HG03469 (cell line): ENCODE results near the gene YAE1.
"Not testable (repeated sequence)": the region's sequence is repeated elsewhere in the genome, so short reads cannot be mapped to it uniquely, and the experiment has no call there.

Experiments used
- ATAC-seq: cut with Tn5 transposase; IDR thresholded peaks from one replicate; pipeline ENCODE4 v1.9.1; 2021; ENCODE audit warnings: mild to moderate bottlenecking, moderate library complexity, moderate number of reproducible peaks; ENCODE audit not compliant: unreplicated experiment

Gene YAE1

GRCh38 chr7:39566023-39566921, at the start of gene YAE1:
TSS of gene YAE1 (plus strand) at chr7:39566404. CDS start at chr7:39566419, 15 bp downstream.
- ATAC-seq, result peak; percentile 95

GRCh38 chr7:39516498-39516897, 49.7 kb upstream of the YAE1 start:
- no peak for ATAC-seq

- ATAC-seq, result no peak
These were observed 49.0 kb upstream of the YAE1 start for GRCh38 chr7:39517240-39517639.

GRCh38 chr7:39525926-39526325, 40.3 kb upstream of the YAE1 start:
- ATAC-seq, result no peak

GRCh38 chr7:39526666-39527065, 39.5 kb upstream of the YAE1 start:
- no peak for ATAC-seq

GRCh38 chr7:39527296-39527695, 38.9 kb upstream of the YAE1 start:
- no peak for ATAC-seq

GRCh38 chr7:39527951-39528350, 38.3 kb upstream of the YAE1 start:
- ATAC-seq, result no peak

GRCh38 chr7:39528849-39529248, 37.4 kb upstream of the YAE1 start:
- ATAC-seq, result no peak

- ATAC-seq, result no peak
These were observed 36.6 kb upstream of the YAE1 start for GRCh38 chr7:39529582-39529981.

- no peak for ATAC-seq
These were observed 35.2 kb upstream of the YAE1 start for GRCh38 chr7:39530971-39531370.

GRCh38 chr7:39531818-39532217, 34.4 kb upstream of the YAE1 start:
- ATAC-seq, result no peak

GRCh38 chr7:39532832-39533231, 33.4 kb upstream of the YAE1 start:
- no peak for ATAC-seq

GRCh38 chr7:39534599-39534998, 31.6 kb upstream of the YAE1 start:
- no peak for ATAC-seq

- no peak for ATAC-seq
These were observed 31.1 kb upstream of the YAE1 start for GRCh38 chr7:39535064-39535463.

GRCh38 chr7:39535720-39536119, 30.5 kb upstream of the YAE1 start:
- no peak for ATAC-seq

- no peak for ATAC-seq
These were observed 29.3 kb upstream of the YAE1 start for GRCh38 chr7:39536951-39537350.

GRCh38 chr7:39539816-39540215, 26.4 kb upstream of the YAE1 start:
- ATAC-seq, result no peak

GRCh38 chr7:39540320-39540719, 25.9 kb upstream of the YAE1 start:
- no peak for ATAC-seq

GRCh38 chr7:39541511-39541910, 24.7 kb upstream of the YAE1 start:
- no peak for ATAC-seq

- ATAC-seq, result not testable (repeated sequence)
These were observed 21.4 kb upstream of the YAE1 start for GRCh38 chr7:39544774-39545173.

- no peak for ATAC-seq
These were observed 18.9 kb upstream of the YAE1 start for GRCh38 chr7:39547336-39547735.

- ATAC-seq, result no peak
These were observed 15.8 kb upstream of the YAE1 start for GRCh38 chr7:39550411-39550810.

GRCh38 chr7:39553436-39553835, 12.8 kb upstream of the YAE1 start:
- ATAC-seq, result no peak
